GM21526 (cell line): ENCODE data around the gene TXNL4B.

Source experiments
- ATAC-seq: cut with Tn5 transposase; IDR thresholded peaks from one replicate; pipeline ENCODE4 v1.9.1; 2021; ENCODE audit warnings: moderate library complexity; ENCODE audit not compliant: unreplicated experiment, low FRiP score

Gene TXNL4B

GRCh38 chr16:72112906-72113615, 19.6 kb upstream of the TXNL4B start:
- ATAC-seq: no peak

GRCh38 chr16:72112452-72112792, 19.0 kb upstream of the TXNL4B start:
- ATAC-seq: no peak

- ATAC-seq: no peak
Observed at GRCh38 chr16:72111657-72112451, 18.4 kb upstream of the TXNL4B start.

- no peak for ATAC-seq
Observed at GRCh38 chr16:72110662-72111615, 17.5 kb upstream of the TXNL4B start.

- ATAC-seq: no peak
Observed at GRCh38 chr16:72109966-72110530, 16.6 kb upstream of the TXNL4B start.

- ATAC-seq: no peak
Observed at GRCh38 chr16:72109300-72109699, 15.9 kb upstream of the TXNL4B start.

GRCh38 chr16:72108353-72109102, 15.1 kb upstream of the TXNL4B start:
- no peak for ATAC-seq

GRCh38 chr16:72107371-72107770, 14.0 kb upstream of the TXNL4B start:
- ATAC-seq: no peak

- no peak for ATAC-seq
Observed at GRCh38 chr16:72105978-72106377, 12.6 kb upstream of the TXNL4B start.

GRCh38 chr16:72104905-72105304, 11.5 kb upstream of the TXNL4B start:
- ATAC-seq: no peak

- no peak for ATAC-seq
Observed at GRCh38 chr16:72101195-72101594, 7.8 kb upstream of the TXNL4B start.

- no peak for ATAC-seq
Observed at GRCh38 chr16:72099377-72099818, 6.0 kb upstream of the TXNL4B start.

GRCh38 chr16:72098936-72099335, 5.5 kb upstream of the TXNL4B start:
- ATAC-seq: no peak

- ATAC-seq: peak; percentile 1
Observed at GRCh38 chr16:72094266-72094610, 818 bp upstream of the TXNL4B start.

GRCh38 chr16:72092832-72093447, 480 bp downstream of the TXNL4B start:
- ATAC-seq: no peak

GRCh38 chr16:72091217-72091616, 2.2 kb downstream of the TXNL4B start:
- ATAC-seq: no peak

GRCh38 chr16:72085002-72085401, 8.4 kb downstream of the TXNL4B start:
- ATAC-seq: no peak

GRCh38 chr16:72084445-72084844, 9.0 kb downstream of the TXNL4B start:
- ATAC-seq: no peak

GRCh38 chr16:72083778-72084404, 9.5 kb downstream of the TXNL4B start:
- no peak for ATAC-seq
